MM.1S (cell line): ENCODE measurements around the gene ANKZF1.

Experiments
- DNase-seq: peaks from one replicate; pipeline ENCODE4 v3.0.0-alpha.2; 2015
- H2AFZ ChIP-seq: fragments of 300-600 bp; sonication (generic); 2 replicates; pipeline ENCODE4 v1.6.0; 2016; ENCODE audit warnings: antibody characterized with exemption, low read length
- H3F3A ChIP-seq: fragments of 300-600 bp; sonication (generic); 2 replicates; pipeline ENCODE4 v1.6.1; 2016; ENCODE audit warnings: mild to moderate bottlenecking, antibody characterized with exemption, low read length, moderate library complexity, mixed read lengths; ENCODE audit not compliant: insufficient read depth
- H3K27ac ChIP-seq: fragments of 300-600 bp; sonication (generic); 2 replicates; pipeline ENCODE4 v1.5.1; 2016; ENCODE audit warnings: mild to moderate bottlenecking, low read length
- H3K27me3 ChIP-seq: fragments of 300-600 bp; sonication (generic); replicated peaks from 2 replicates; pipeline ENCODE4 v1.6.0; 2016; ENCODE audit warnings: low read length; ENCODE audit not compliant: insufficient read depth
- H3K36me3 ChIP-seq: fragments of 300-600 bp; sonication (generic); replicated peaks from 2 replicates; pipeline ENCODE4 v1.6.1; 2016; ENCODE audit warnings: mild to moderate bottlenecking, low read length, mixed read lengths; ENCODE audit not compliant: insufficient read depth
- H3K4me1 ChIP-seq: fragments of 300-600 bp; sonication (generic); 2 replicates; pipeline ENCODE4 v1.6.1; 2016; ENCODE audit warnings: low read length, mixed read lengths
- H3K4me2 ChIP-seq: fragments of 300-600 bp; sonication (generic); 2 replicates; pipeline ENCODE4 v1.6.0; 2016; ENCODE audit warnings: low read depth, low read length
- H3K4me3 ChIP-seq: fragments of 300-600 bp; sonication (generic); 2 replicates; pipeline ENCODE4 v1.5.1; 2016; ENCODE audit warnings: low read length, mixed read lengths
- H3K79me2 ChIP-seq: fragments of 300-600 bp; sonication (generic); 2 replicates; pipeline ENCODE4 v1.6.1; 2016; ENCODE audit warnings: mixed run types, low read length, mixed read lengths
- H3K9ac ChIP-seq: fragments of 300-600 bp; sonication (generic); 2 replicates; pipeline ENCODE4 v1.6.1; 2016; ENCODE audit warnings: low read length, mixed read lengths
- H3K9me2 ChIP-seq: fragments of 300-600 bp; sonication (generic); replicated peaks from 2 replicates; pipeline ENCODE4 v1.6.1; 2016; ENCODE audit warnings: mild to moderate bottlenecking, low read length, mixed read lengths; ENCODE audit not compliant: insufficient read depth
- H3K9me3 ChIP-seq: fragments of 300-600 bp; sonication (generic); replicated peaks from 2 replicates; pipeline ENCODE4 v1.6.1; 2016; ENCODE audit warnings: mild to moderate bottlenecking, low read length, mixed read lengths; ENCODE audit not compliant: insufficient read depth
- H4K20me1 ChIP-seq: fragments of 300-600 bp; sonication (generic); 2 replicates; pipeline ENCODE4 v1.6.1; 2016; ENCODE audit warnings: mild to moderate bottlenecking, low read length, moderate library complexity, mixed read lengths; ENCODE audit not compliant: insufficient read depth
- CTCF ChIP-seq: fragments of 300-600 bp; sonication (generic); IDR thresholded peaks from 2 replicates; pipeline ENCODE4 v1.5.1; 2016; ENCODE audit warnings: antibody characterized with exemption, low read length, mixed read lengths
- EZH2 ChIP-seq: fragments of 300-600 bp; sonication (generic); optimal IDR thresholded peaks from 2 replicates; pipeline ENCODE3; 2017; ENCODE audit warnings: low read depth, mild to moderate bottlenecking, antibody characterized with exemption, low read length, mixed read lengths
- EZH2phosphoT487 ChIP-seq: fragments of 300-600 bp; sonication (generic); IDR thresholded peaks from 2 replicates; pipeline ENCODE4 v1.6.1; 2018; ENCODE audit warnings: antibody characterized with exemption, low read length

The ANKZF1 gene

GRCh38 chr2:219213486-219214071 is 16.0 kb upstream of the ANKZF1 start:
- DNase-seq, result no peak
- peaks cover 6% of the 10 kb centered on the region; the same call in 1 of the 2 replicates for H3K79me2 ChIP-seq
- TF ChIP-seq CTCF, result no peak
- no peak for TF ChIP-seq EZH2phosphoT487
- TF ChIP-seq EZH2, result no peak
- H3K27me3 ChIP-seq, result no peaks in the 10 kb centered on the region
- H3F3A ChIP-seq, result peaks cover 10% of the 10 kb centered on the region; the same call in 1 of the 2 replicates
- no peaks in the 10 kb centered on the region for H3K9me2 ChIP-seq
- H3K9me3 ChIP-seq, result no peaks in the 10 kb centered on the region
- H4K20me1 ChIP-seq, result no peaks in the 10 kb centered on the region
- no peak overlapping the region for H2AFZ ChIP-seq
- H3K36me3 ChIP-seq, result no peaks in the 10 kb centered on the region
- H3K4me1 ChIP-seq, result peaks cover 9% of the 10 kb centered on the region
- H3K27ac ChIP-seq, result no peak overlapping the region
- H3K9ac ChIP-seq, result no peak overlapping the region
- no peak overlapping the region for H3K4me3 ChIP-seq
- no peak overlapping the region for H3K4me2 ChIP-seq

- H2AFZ ChIP-seq, result no peak overlapping the region
- peaks cover 12% of the 10 kb centered on the region; the same call in 1 of the 2 replicates for H3F3A ChIP-seq
- H3K27ac ChIP-seq, result no peak overlapping the region
- no peak overlapping the region for H3K9ac ChIP-seq
- DNase-seq, result no peak
- H3K4me1 ChIP-seq, result peaks cover 10% of the 10 kb centered on the region
- no peaks in the 10 kb centered on the region for H3K36me3 ChIP-seq
- peaks cover 6% of the 10 kb centered on the region; the same call in 1 of the 2 replicates for H3K79me2 ChIP-seq
- H3K9me2 ChIP-seq, result no peaks in the 10 kb centered on the region
- H3K4me2 ChIP-seq, result no peak overlapping the region
- no peaks in the 10 kb centered on the region for H3K27me3 ChIP-seq
- H3K9me3 ChIP-seq, result no peaks in the 10 kb centered on the region
- no peaks in the 10 kb centered on the region for H4K20me1 ChIP-seq
- no peak for TF ChIP-seq EZH2phosphoT487
- no peak overlapping the region for H3K4me3 ChIP-seq
Measured at GRCh38 chr2:219214141-219214540, 15.5 kb upstream of the ANKZF1 start.

- Histone ChIP-seq H3K79me2 (peaks cover 6% of the 10 kb centered on the region; the same call in 1 of the 2 replicates), H3F3A (peaks cover 17% of the 10 kb centered on the region; the same call in 1 of the 2 replicates), H3K36me3 (no peaks in the 10 kb centered on the region), H3K9me3 (no peaks in the 10 kb centered on the region), H4K20me1 (no peaks in the 10 kb centered on the region), H3K9ac (no peak overlapping the region), H3K9me2 (no peaks in the 10 kb centered on the region), H2AFZ (no peak overlapping the region), H3K27ac (no peak overlapping the region), H3K4me3 (no peak overlapping the region), H3K4me1 (peaks cover 13% of the 10 kb centered on the region), H3K27me3 (no peaks in the 10 kb centered on the region), H3K4me2 (no peak overlapping the region)
- no peak for TF ChIP-seq EZH2phosphoT487
- no peak for TF ChIP-seq CTCF
- TF ChIP-seq EZH2, result no peak
- DNase-seq, result no peak
Measured at GRCh38 chr2:219214786-219215185, 14.8 kb upstream of the ANKZF1 start.

GRCh38 chr2:219215871-219216534 is 13.6 kb upstream of the ANKZF1 start:
- no peak overlapping the region for H3K9ac ChIP-seq
- H3K27me3 ChIP-seq, result no peaks in the 10 kb centered on the region
- no peak for TF ChIP-seq EZH2phosphoT487
- no peak for TF ChIP-seq CTCF
- no peak for TF ChIP-seq EZH2
- no peaks in the 10 kb centered on the region for H3K36me3 ChIP-seq
- H4K20me1 ChIP-seq, result no peaks in the 10 kb centered on the region
- peaks cover 17% of the 10 kb centered on the region; the same call in 1 of the 2 replicates for H3F3A ChIP-seq
- no peaks in the 10 kb centered on the region for H3K9me3 ChIP-seq
- no peak overlapping the region for H3K4me2 ChIP-seq
- peaks cover 6% of the 10 kb centered on the region; the same call in 1 of the 2 replicates for H3K79me2 ChIP-seq
- no peaks in the 10 kb centered on the region for H3K9me2 ChIP-seq
- H2AFZ ChIP-seq, result no peak overlapping the region
- H3K4me1 ChIP-seq, result peaks cover 13% of the 10 kb centered on the region
- H3K4me3 ChIP-seq, result no peak overlapping the region
- DNase-seq, result no peak
- no peak overlapping the region for H3K27ac ChIP-seq
